Testis (tissue), 3 donors: ENCODE results near the gene LRP1. TPM values are rescaled to one million over a fixed set of nuclear protein-coding genes. Genes with fewer than 3 reads are reported as not detected.

Experiments used
- DNase-seq: peaks from one replicate; pipeline ENCODE4 v3.0.0-alpha.2; 2019
- H3K27ac ChIP-seq, 2 donors: fragments of 200-600 bp; sonication (generic); one replicate each; pipeline ENCODE4 v1.5.1; 2019
- H3K27me3 ChIP-seq: fragments of 200-600 bp; sonication (generic); one replicate; pipeline ENCODE4 v1.5.1; 2019
- H3K36me3 ChIP-seq: fragments of 200-600 bp; sonication (generic); one replicate; pipeline ENCODE4 v1.5.1; 2017; ENCODE audit warnings: low read depth; ENCODE audit errors: missing control alignments
- H3K4me1 ChIP-seq: fragments of 200-600 bp; sonication (generic); one replicate; pipeline ENCODE4 v1.5.1; 2019
- H3K4me3 ChIP-seq, 2 donors: fragments of 200-600 bp; sonication (generic); one replicate each; pipeline ENCODE4 v1.5.1; 2017 to 2019
- H3K9me3 ChIP-seq: fragments of 200-600 bp; sonication (generic); one replicate; pipeline ENCODE4 v1.5.1; 2017
- CTCF ChIP-seq, 3 experiments: fragments of 450-650 bp in 2 of 3; fragments of 200-600 bp in 1 of 3; sonication (generic) in 1 of 3; IDR thresholded peaks; one replicate each; pipeline ENCODE4 v1.5.1; 2016 to 2019; ENCODE audit warnings: antibody characterized with exemption in 3 of 3, mild to moderate bottlenecking in 2 of 3, moderate library complexity in 1 of 3
- POLR2A ChIP-seq: fragments of 450-650 bp; IDR thresholded peaks from one replicate; pipeline ENCODE4 v1.6.1; 2017; ENCODE audit warnings: antibody characterized with exemption, mild to moderate bottlenecking, moderate library complexity
- WGBS, 2 donors: methylation state at CpG; one replicate each; pipeline ENCODE4 v1.1.5; 2018; 5-methylcytosine and 5-hydroxymethylcytosine counted together
- intact Hi-C: fragments of 100-400 bp; cut with DNase I; formaldehyde crosslinking; loops from one replicate; pipeline ENCODE4 v1.15.1; 2023; ENCODE audit warnings: low total_unique reads
- polyA plus RNA-seq: library from polyadenylated mRNA; stranded (reverse); fragments of 350-450 nt; fragmentation: Illumina TruSeq; extraction: RNeasy Lipid Tissue Mini Kit (QIAGEN cat#74804); gene quantifications from one replicate; pipeline ENCODE4 v1.2.3, GENCODE V29; 2014; ENCODE audit warnings: low read depth, low replicate concordance; ENCODE audit not compliant: insufficient read depth
- total RNA-seq, 2 donors: library from RNA; depleted of rRNA; stranded (reverse); fragments of >200 nt; gene quantifications; one replicate each; pipeline ENCODE4 v1.2.3, GENCODE V29; 2016

Gene LRP1
- total and polyA plus RNA-seq, 3 donors from 2014 or later: 82.4 to 200 (median 135) TPM

GRCh38 chr12:57101892-57102695 lies 26.2 kb upstream of the LRP1 start:
- intact Hi-C loops: no loop called here
- H3K4me3 ChIP-seq: no peak overlapping the region
- WGBS, 2 donors: 61 to 65% methylated on average over 15 of the region's 15 CpGs
- H3K36me3 ChIP-seq: no peaks in the 10 kb centered on the region
- no peak for DNase-seq
- H3K9me3 ChIP-seq: no peaks in the 10 kb centered on the region
- no peak overlapping the region for H3K27ac ChIP-seq
- H3K4me1 ChIP-seq: no peaks in the 10 kb centered on the region
- TF ChIP-seq CTCF (IDR thresholded peaks at IDR 0.05) (no peak), POLR2A (no peak)
- H3K27me3 ChIP-seq: no peaks in the 10 kb centered on the region

- peaks cover 3% of the 10 kb centered on the region for H3K4me1 ChIP-seq
- no peak overlapping the region for H3K4me3 ChIP-seq
- H3K27me3 ChIP-seq: no peaks in the 10 kb centered on the region
- no peaks in the 10 kb centered on the region for H3K36me3 ChIP-seq
- no peaks in the 10 kb centered on the region for H3K9me3 ChIP-seq
- TF ChIP-seq POLR2A (no peak), CTCF (IDR thresholded peaks at IDR 0.05) (no peak)
- WGBS, 2 donors: 90 to 93% methylated on average over 7 of the region's 7 CpGs
- intact Hi-C loops: no loop called here
- no peak overlapping the region for H3K27ac ChIP-seq
- DNase-seq: no peak
Observed at GRCh38 chr12:57103856-57104255, 24.4 kb upstream of the LRP1 start.

- H3K4me1 ChIP-seq: peaks cover 7% of the 10 kb centered on the region
- H3K27me3 ChIP-seq: no peaks in the 10 kb centered on the region
- H3K4me3 ChIP-seq: no peak overlapping the region
- no peak for DNase-seq
- H3K36me3 ChIP-seq: no peaks in the 10 kb centered on the region
- H3K9me3 ChIP-seq: no peaks in the 10 kb centered on the region
- intact Hi-C loops: no loop called here
- no peak overlapping the region for H3K27ac ChIP-seq
- WGBS, 2 donors: 93 to 96% methylated on average over 12 of the region's 12 CpGs
- TF ChIP-seq CTCF (IDR thresholded peaks at IDR 0.05): no peak
- TF ChIP-seq POLR2A: no peak
Observed at GRCh38 chr12:57104292-57104910, 23.9 kb upstream of the LRP1 start.

- peaks cover 12% of the 10 kb centered on the region for H3K4me1 ChIP-seq
- H3K27ac ChIP-seq: no peak overlapping the region
- no peaks in the 10 kb centered on the region for H3K36me3 ChIP-seq
- H3K27me3 ChIP-seq: no peaks in the 10 kb centered on the region
- WGBS, 2 donors: 90 to 97% methylated on average over 11 to 14 of the region's 14 CpGs
- DNase-seq: no peak
- intact Hi-C loops: no loop called here
- H3K4me3 ChIP-seq: no peak overlapping the region
- no peaks in the 10 kb centered on the region for H3K9me3 ChIP-seq
- no peak for TF ChIP-seq POLR2A
- no peak for TF ChIP-seq CTCF (IDR thresholded peaks at IDR 0.05)
Observed at GRCh38 chr12:57105011-57105753, 23.1 kb upstream of the LRP1 start.
